Transverse colon (tissue), 4 donors: Measurements from ENCODE around the gene EPB41L5. TPM values are rescaled to one million over a fixed set of nuclear protein-coding genes. Genes with fewer than 3 reads are reported as not detected.

ENCODE experiments used
- DNase-seq: peaks from one replicate; pipeline ENCODE4 v3.0.0-alpha.2; 2019
- H3K27ac ChIP-seq, 4 donors: fragments of 200-600 bp; sonication (generic); 2 replicates each; pipeline ENCODE4 v1.5.1; 2016 to 2018; ENCODE audit warnings: inconsistent platforms in 4 of 4
- H3K27me3 ChIP-seq: fragments of 200-600 bp; sonication (generic); 2 replicates; pipeline ENCODE4 v1.5.1; 2017; ENCODE audit warnings: inconsistent platforms
- H3K36me3 ChIP-seq, 4 donors: fragments of 200-600 bp; sonication (generic); 2 replicates each; pipeline ENCODE4 v1.5.1; 2017 to 2019; ENCODE audit warnings: inconsistent platforms in 4 of 4
- H3K4me1 ChIP-seq, 4 donors: fragments of 200-600 bp; sonication (generic); 2 replicates each; pipeline ENCODE4 v1.5.1; 2017 to 2020; ENCODE audit warnings: inconsistent platforms in 4 of 4
- H3K4me3 ChIP-seq, 4 donors: fragments of 200-600 bp; sonication (generic); 1 replicate in 1 of 4; 2 replicates in 3 of 4; pipeline versions ENCODE4 v1.5.1 to v1.6.1; 2017 to 2019; ENCODE audit warnings: inconsistent platforms in 4 of 4
- H3K9me3 ChIP-seq, 2 donors: fragments of 200-600 bp; sonication (generic); 2 replicates each; pipeline ENCODE4 v1.5.1; 2017 to 2019; ENCODE audit warnings: inconsistent platforms in 2 of 2
- CTCF ChIP-seq, 5 experiments: fragments of 200-600 bp in 3 of 5; fragments of 450-650 bp in 2 of 5; sonication (generic) in 3 of 5; IDR thresholded peaks; 1 replicate in 2 of 5; 2 replicates in 3 of 5; pipeline ENCODE4 v1.5.1; 2016 to 2017; ENCODE audit warnings: antibody characterized with exemption in 5 of 5, inconsistent platforms in 3 of 5, mild to moderate bottlenecking in 2 of 5, moderate library complexity in 1 of 5
- EP300 ChIP-seq: sonication (generic); formaldehyde crosslinking; IDR thresholded peaks from one replicate; pipeline ENCODE4 v1.6.1; 2017; ENCODE audit warnings: antibody characterized with exemption, low read depth
- POLR2A ChIP-seq: fragments of 450-650 bp; IDR thresholded peaks from one replicate; pipeline ENCODE4 v1.6.1; 2016; ENCODE audit warnings: antibody characterized with exemption, mild to moderate bottlenecking, moderate library complexity
- POLR2AphosphoS5 ChIP-seq, 3 donors: sonication (generic); formaldehyde crosslinking; IDR thresholded peaks; one replicate each; pipeline ENCODE4 v1.6.1; 2016; ENCODE audit warnings: antibody characterized with exemption in 3 of 3
- WGBS, 2 donors: methylation state at CpG; one replicate each; pipeline ENCODE4 v1.1.5; 2018; ENCODE audit warnings: low coverage in 1 of 2; 5-methylcytosine and 5-hydroxymethylcytosine counted together
- in situ Hi-C, 4 donors: fragments of 200-750 bp; cut with MboI; loops; one replicate each; pipeline versions ENCODE4 v1.15.0 to v1.15.1; 2017; ENCODE audit warnings: low sequenced_read_pairs in 3 of 4, low pct_ligation_motif_present in 1 of 4, low pct_unique_long_range_greater_than_20kb in 1 of 4
- intact Hi-C: fragments of 100-400 bp; cut with DNase I; formaldehyde crosslinking; loops from one replicate; pipeline ENCODE4 v1.15.1; 2023; ENCODE audit warnings: low total_unique reads
- total RNA-seq, 4 donors: library from RNA; depleted of rRNA; stranded (reverse); fragments of >200 nt; gene quantifications; one replicate each; pipeline ENCODE4 v1.1.0, GENCODE V29; 2016

EPB41L5 gene
- total RNA-seq, 4 donors from 2014 or later: 11.1 to 36.5 (median 27.6) TPM

- no peak for DNase-seq
- H3K27ac ChIP-seq: no peak overlapping the region
- no peaks in the 10 kb centered on the region for H3K4me1 ChIP-seq
- 89 to 93% methylated on average over 2 of the region's 2 CpGs for WGBS, 2 donors
- no peak overlapping the region for H3K4me3 ChIP-seq
- intact Hi-C loops (no loop called here), in situ Hi-C loops (no loop called here)
- no peaks in the 10 kb centered on the region for H3K27me3 ChIP-seq
- TF ChIP-seq EP300: no peak
- no peak for TF ChIP-seq CTCF (IDR thresholded peaks at IDR 0.05)
- no peak for TF ChIP-seq POLR2AphosphoS5 (IDR thresholded peaks at IDR 0.05)
- TF ChIP-seq POLR2A: no peak
- peaks cover 0 to 5% (median 0%) of the 10 kb centered on the region in 4 donors for H3K36me3 ChIP-seq
- H3K9me3 ChIP-seq: peaks cover 0 to 4% of the 10 kb centered on the region in 2 donors
Measured at GRCh38 chr2:120052597-120052996, 39.7 kb downstream of the EPB41L5 start.

- TF ChIP-seq POLR2AphosphoS5 (IDR thresholded peaks at IDR 0.05): no peak
- intact Hi-C loops: no loop called here
- DNase-seq: no peak
- H3K9me3 ChIP-seq: peaks cover 0 to 4% of the 10 kb centered on the region in 2 donors
- in situ Hi-C loops: no loop called here
- H3K36me3 ChIP-seq: peaks cover 0 to 5% (median 0%) of the 10 kb centered on the region in 4 donors
- H3K27me3 ChIP-seq: no peaks in the 10 kb centered on the region
- no peaks in the 10 kb centered on the region for H3K4me1 ChIP-seq
- no peak overlapping the region for H3K27ac ChIP-seq
- no peak overlapping the region for H3K4me3 ChIP-seq
- WGBS, 2 donors: 90 to 94% methylated on average over 3 of the region's 3 CpGs
Measured at GRCh38 chr2:120053891-120054290, 41.0 kb downstream of the EPB41L5 start.

GRCh38 chr2:120059483-120059882, 46.6 kb downstream of the EPB41L5 start:
- no peaks in the 10 kb centered on the region for H3K36me3 ChIP-seq
- no peak for DNase-seq
- peaks cover 0 to 8% (median 0%) of the 10 kb centered on the region in 4 donors for H3K4me1 ChIP-seq
- no peaks in the 10 kb centered on the region for H3K9me3 ChIP-seq
- no peak for TF ChIP-seq EP300
- no peak for TF ChIP-seq POLR2A
- TF ChIP-seq POLR2AphosphoS5 (IDR thresholded peaks at IDR 0.05): no peak
- 92% methylated on average over 8 of the region's 8 CpGs for WGBS, 2 donors
- no peaks in the 10 kb centered on the region for H3K27me3 ChIP-seq
- in situ Hi-C loops (no loop called here), intact Hi-C loops (no loop called here)
- no peak overlapping the region for H3K4me3 ChIP-seq
- H3K27ac ChIP-seq: no peak overlapping the region

- no peak overlapping the region for H3K4me3 ChIP-seq
- in situ Hi-C loops (no loop called here), intact Hi-C loops (no loop called here)
- WGBS, 2 donors: 50 to 63% methylated on average over 1 to 2 of the region's 2 CpGs
- DNase-seq: no peak
- no peak overlapping the region for H3K27ac ChIP-seq
- TF ChIP-seq CTCF (IDR thresholded peaks at IDR 0.05) (no peak), POLR2AphosphoS5 (IDR thresholded peaks at IDR 0.05) (no peak), POLR2A (no peak), EP300 (no peak)
- H3K36me3 ChIP-seq: no peaks in the 10 kb centered on the region
- no peaks in the 10 kb centered on the region for H3K9me3 ChIP-seq
- H3K4me1 ChIP-seq: peaks cover 0 to 11% (median 0%) of the 10 kb centered on the region in 4 donors
- no peaks in the 10 kb centered on the region for H3K27me3 ChIP-seq
Measured at GRCh38 chr2:120060088-120060623, 47.3 kb downstream of the EPB41L5 start.

- 44 to 50% methylated on average over 1 of the region's 1 CpG for WGBS, 2 donors
- no peak for TF ChIP-seq POLR2AphosphoS5 (IDR thresholded peaks at IDR 0.05)
- no peak for TF ChIP-seq EP300
- TF ChIP-seq POLR2A: no peak
- no peak for TF ChIP-seq CTCF (IDR thresholded peaks at IDR 0.05)
- H3K4me1 ChIP-seq: peaks cover 0 to 21% (median 5%) of the 10 kb centered on the region in 4 donors
- H3K4me3 ChIP-seq: no peak overlapping the region
- in situ Hi-C loops (no loop called here), intact Hi-C loops (no loop called here)
- DNase-seq: no peak
- H3K9me3 ChIP-seq: no peaks in the 10 kb centered on the region
- H3K27me3 ChIP-seq: no peaks in the 10 kb centered on the region
- H3K27ac ChIP-seq: no peak overlapping the region
- no peaks in the 10 kb centered on the region for H3K36me3 ChIP-seq
Measured at GRCh38 chr2:120064664-120065063, 51.8 kb downstream of the EPB41L5 start.
